HFF-Myc (cell line): ENCODE measurements around the gene GP2.
"Not testable (repeated sequence)": the region's sequence is repeated elsewhere in the genome, so short reads cannot be mapped to it uniquely, and the experiment has no call there.

Source experiments
- DNase-seq: peaks from one replicate; pipeline ENCODE4 v3.0.0-alpha.2; 2011; ENCODE audit warnings: low read depth; ENCODE audit errors: extremely low read depth
- H3K4me3 ChIP-seq: replicated peaks from 2 replicates; pipeline ENCODE4 v1.5.1; 2011; ENCODE audit warnings: low read depth, mild to moderate bottlenecking, control low read depth, low read length
- CTCF ChIP-seq: IDR thresholded peaks from 2 replicates; pipeline ENCODE4 v1.5.1; 2012; ENCODE audit warnings: mild to moderate bottlenecking, low read depth, low read length, control low read depth; ENCODE audit errors: missing control alignments

The GP2 gene

DNA sequence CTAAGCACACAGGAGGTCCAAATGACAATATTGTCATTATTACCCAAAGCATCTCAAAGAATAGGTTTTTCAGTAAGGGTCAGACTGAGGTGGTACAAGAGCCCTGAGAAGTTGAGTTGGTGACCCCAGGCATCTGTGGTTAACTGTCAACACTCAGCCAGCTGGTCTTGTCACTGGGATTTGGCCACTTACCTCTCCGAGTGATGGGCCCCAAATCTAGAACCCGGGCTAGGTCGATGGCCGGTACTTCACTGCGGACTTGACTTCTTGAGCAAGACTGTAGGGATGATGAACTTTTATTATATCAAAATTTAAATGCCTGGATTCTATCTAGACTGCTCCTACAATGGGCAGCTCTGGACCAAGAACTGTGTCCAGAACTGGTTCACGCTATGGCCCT lies 11.5 kb downstream of the GP2 start:
- H3K4me3 ChIP-seq: no peak overlapping the region
- no peak for TF ChIP-seq CTCF

DNA sequence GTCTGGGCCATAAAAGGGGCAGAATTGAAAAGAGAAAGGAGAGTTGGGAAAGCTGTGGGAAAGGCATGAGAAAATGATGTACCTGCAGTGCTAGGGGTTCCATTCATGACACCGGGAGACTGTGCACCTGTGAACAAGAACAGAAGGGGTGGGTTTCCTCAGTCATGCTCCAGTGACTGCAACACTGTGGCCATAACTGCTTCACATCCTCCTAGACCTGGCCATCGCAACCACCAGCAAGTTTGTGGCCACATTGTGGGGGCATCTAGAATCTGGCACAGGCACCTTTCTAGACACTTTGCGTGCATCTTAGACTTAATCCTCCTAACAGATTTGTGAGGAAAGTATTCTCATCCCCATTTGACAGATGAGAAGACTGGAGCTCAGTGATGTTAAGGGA lies 12.7 kb downstream of the GP2 start:
- no peak overlapping the region for H3K4me3 ChIP-seq
- TF ChIP-seq CTCF: no peak
- DNase-seq: no peak

More for the DNA sequence above, 11.5 kb downstream of the GP2 start:
- DNase-seq: no peak

DNA sequence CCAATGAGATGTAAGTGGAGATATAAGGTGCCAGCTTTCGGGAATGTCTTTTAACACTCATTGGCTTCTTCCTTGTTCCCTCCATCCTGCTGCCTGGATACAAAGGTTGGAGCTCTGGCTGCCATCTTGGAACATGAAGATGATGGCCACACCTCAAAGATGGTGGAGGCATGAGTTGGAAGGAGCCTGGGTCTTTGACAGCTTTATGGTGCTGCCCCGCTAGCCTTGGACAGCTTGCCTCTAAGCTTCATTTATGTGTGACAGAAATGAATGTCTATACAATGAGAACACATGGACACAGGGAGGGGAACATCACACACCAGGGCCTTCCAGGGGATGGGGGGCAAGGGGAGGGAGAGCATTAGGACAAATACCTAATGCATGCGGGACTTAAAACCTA lies 13.6 kb downstream of the GP2 start:
- H3K4me3 ChIP-seq: no peak overlapping the region
- TF ChIP-seq CTCF: no peak
- DNase-seq: no peak

DNA sequence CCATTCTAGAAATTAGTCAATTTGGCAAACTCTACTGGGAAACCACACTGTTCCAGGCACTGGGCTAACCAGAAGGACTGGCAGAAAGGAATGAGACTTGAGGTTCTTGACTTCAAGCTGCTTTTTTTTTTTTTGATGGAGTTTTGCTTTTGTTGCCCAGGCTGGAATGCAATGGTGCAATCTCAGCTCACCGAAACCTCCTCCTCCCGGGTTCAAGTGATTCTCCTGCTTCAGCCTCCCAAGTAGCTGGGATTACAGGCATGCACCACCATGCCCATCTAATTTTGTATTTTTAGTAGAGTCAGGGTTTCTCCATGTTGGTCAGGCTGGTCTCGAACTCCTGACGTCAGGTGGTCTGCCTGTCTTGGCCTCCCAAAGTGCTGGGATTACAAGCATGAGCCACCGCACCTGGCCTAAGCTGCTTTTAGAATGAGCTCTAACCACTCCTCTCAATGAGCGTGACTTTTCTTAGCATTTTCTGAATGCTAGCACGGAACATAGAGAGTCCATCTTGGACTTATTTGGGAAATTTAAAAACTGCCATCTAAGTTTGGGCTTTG lies 14.7 kb downstream of the GP2 start:
- not testable (repeated sequence) for H3K4me3 ChIP-seq

DNA sequence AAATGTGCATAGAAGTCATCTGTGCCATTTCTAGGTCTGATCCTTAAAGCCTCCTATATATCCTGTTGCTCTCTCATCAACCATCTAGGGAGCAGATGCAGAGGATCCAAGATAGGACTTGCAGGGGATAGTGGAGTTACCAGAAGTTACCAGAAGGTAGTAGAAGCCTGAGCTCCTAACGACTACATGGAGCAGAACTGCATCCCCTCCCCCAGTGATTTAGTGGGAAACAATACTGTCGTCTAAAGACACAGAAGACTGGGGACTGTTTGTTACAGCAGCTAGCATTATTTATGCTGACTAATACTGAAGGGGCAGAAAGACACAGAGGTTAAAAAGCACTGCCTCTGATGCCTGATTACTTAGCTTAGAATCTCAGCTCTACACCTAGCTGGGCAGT lies 15.8 kb downstream of the GP2 start:
- DNase-seq: no peak
- TF ChIP-seq CTCF: no peak
- H3K4me3 ChIP-seq: no peak overlapping the region

More for the DNA sequence above, 14.7 kb downstream of the GP2 start:
- DNase-seq: not testable (repeated sequence)

DNA sequence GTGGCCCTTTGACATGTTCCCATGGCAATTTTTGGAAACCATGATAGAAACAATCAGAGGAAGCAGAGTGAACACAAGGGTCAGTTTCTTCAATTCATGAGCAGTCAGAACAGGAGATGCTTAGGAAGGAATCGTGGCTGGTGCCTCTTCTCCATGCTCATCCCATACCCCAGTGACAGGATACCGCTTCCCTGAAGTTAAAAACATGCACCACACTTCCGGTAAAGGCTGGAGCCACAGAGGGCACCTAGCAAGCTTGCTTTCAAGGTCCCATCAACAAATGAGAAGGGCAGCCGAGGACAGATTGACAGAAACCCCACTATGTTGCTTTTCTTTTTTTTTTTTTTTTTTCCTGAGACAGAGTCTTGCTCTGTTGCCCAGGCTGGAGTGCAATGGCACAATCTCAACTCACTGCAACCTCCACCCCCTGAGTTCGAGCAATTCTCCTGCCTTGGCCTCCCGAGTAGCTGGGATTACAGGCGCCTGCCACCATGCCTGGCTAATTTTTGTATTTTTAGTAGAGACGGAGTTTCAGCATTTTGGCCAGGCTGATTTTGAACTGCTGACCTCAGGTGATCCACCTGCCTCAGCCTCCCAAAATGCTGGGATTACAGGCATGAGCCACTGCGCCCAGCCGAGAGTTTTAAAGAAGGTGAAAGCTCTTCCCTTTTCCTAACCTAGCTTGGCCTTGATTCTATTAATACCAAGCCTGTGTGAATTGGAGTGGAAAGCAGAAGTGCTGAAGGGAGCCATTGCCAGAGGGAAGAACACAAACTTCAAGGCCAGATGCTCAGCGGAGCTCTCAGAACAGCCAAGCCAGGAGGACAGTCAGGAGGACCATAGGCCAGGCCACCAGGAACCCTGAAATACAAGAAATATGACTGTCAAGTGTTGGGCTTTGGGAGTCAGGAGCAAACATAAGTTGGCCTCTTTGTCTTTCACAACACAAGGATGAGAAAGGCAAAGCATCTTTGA lies 16.6 kb downstream of the GP2 start:
- no peak for DNase-seq
- no peak for TF ChIP-seq CTCF
- H3K4me3 ChIP-seq: no peak overlapping the region

GRCh38 chr16:20309786-20310185 lies 17.5 kb downstream of the GP2 start:
- DNase-seq: no peak
- TF ChIP-seq CTCF: no peak
- H3K4me3 ChIP-seq: no peak overlapping the region
